Measurements from ENCODE around the gene EPS8. TPM values are rescaled to one million over a fixed set of nuclear protein-coding genes. Genes with fewer than 3 reads are reported as not detected.

Gene EPS8
- total RNA-seq, 1 donor from 2014 or later, result 94.6 TPM

DNA sequence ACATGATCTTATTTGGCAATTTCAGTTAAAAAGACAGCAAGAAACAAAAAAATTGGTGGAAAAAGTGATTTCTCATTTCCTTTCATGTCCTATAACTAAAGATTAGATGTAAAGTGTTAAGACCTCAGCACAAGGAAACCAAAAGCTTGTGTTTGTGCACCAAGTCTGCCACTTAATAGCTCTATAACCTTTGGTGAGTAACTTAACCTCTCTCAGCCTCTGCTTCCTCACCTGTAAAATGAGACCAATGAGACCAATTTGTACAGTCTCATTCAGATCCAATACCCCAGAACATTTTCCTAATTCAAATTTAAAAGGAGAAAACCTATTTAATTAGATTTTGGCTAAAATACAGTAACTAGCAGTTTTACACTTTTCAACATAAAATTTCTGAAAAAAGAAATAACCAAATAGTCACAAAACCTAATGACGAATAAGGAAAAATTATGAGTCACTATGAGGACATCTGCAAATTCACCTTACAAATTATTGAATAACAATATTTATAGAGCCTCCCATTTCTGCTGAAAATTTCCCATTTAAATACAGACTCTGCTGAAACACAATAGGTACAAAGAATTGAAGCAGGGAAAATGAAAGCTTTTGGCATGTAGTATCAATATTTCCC is 71.1 kb downstream of the EPS8 start:
- TF ChIP-seq, protein P1, sequence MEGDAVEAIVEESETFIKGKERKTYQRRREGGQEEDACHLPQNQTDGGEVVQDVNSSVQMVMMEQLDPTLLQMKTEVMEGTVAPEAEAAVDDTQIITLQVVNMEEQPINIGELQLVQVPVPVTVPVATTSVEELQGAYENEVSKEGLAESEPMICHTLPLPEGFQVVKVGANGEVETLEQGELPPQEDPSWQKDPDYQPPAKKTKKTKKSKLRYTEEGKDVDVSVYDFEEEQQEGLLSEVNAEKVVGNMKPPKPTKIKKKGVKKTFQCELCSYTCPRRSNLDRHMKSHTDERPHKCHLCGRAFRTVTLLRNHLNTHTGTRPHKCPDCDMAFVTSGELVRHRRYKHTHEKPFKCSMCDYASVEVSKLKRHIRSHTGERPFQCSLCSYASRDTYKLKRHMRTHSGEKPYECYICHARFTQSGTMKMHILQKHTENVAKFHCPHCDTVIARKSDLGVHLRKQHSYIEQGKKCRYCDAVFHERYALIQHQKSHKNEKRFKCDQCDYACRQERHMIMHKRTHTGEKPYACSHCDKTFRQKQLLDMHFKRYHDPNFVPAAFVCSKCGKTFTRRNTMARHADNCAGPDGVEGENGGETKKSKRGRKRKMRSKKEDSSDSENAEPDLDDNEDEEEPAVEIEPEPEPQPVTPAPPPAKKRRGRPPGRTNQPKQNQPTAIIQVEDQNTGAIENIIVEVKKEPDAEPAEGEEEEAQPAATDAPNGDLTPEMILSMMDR (IDR thresholded peaks at IDR 0.05), result no peak
- intact Hi-C loops (cut with DNase I), result no loop called here
- no peaks in the 10 kb centered on the region for H3K9me3 ChIP-seq
- H3K4me3 ChIP-seq, result peak overlapping the region in 1 of 2 donors; percentile 5
- no peak for DNase-seq (ENCODE audit: low spot score in 2 of 2)
- peaks cover 0 to 64% of the 10 kb centered on the region in 2 donors for H3K4me1 ChIP-seq
- H3K36me3 ChIP-seq, result no peaks in the 10 kb centered on the region
- H3K27ac ChIP-seq, result peak overlapping the region in 1 of 2 donors; percentile 6
- no peaks in the 10 kb centered on the region for H3K27me3 ChIP-seq

DNA sequence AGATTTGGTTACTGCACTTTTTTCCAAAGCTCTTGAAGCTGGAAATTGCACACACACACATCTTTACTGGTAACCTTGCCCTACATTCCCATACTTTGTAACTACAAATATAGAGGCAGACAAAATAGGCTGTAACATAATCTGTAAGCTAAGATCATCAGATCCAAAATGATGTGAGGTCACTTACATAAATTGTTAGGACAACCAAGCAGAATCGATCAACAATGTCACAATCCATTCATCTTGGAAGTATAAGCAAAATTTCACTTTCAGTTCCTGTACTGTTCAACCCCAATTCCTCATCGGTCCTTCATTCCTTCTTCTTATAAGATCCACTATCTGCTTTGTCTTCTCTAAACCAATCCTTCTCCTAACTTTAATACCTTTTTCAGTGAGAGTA is 72.6 kb downstream of the EPS8 start:
- H3K36me3 ChIP-seq, result no peaks in the 10 kb centered on the region
- H3K4me1 ChIP-seq, result peaks cover 0 to 76% of the 10 kb centered on the region in 2 donors
- no peak for DNase-seq (ENCODE audit: low spot score in 2 of 2)
- H3K4me3 ChIP-seq, result no peak overlapping the region
- H3K27me3 ChIP-seq, result no peaks in the 10 kb centered on the region
- intact Hi-C loops (cut with DNase I), result no loop called here
- TF ChIP-seq, protein P1 (IDR thresholded peaks at IDR 0.05), result no peak
- no peak overlapping the region for H3K27ac ChIP-seq
- H3K9me3 ChIP-seq, result no peaks in the 10 kb centered on the region

DNA sequence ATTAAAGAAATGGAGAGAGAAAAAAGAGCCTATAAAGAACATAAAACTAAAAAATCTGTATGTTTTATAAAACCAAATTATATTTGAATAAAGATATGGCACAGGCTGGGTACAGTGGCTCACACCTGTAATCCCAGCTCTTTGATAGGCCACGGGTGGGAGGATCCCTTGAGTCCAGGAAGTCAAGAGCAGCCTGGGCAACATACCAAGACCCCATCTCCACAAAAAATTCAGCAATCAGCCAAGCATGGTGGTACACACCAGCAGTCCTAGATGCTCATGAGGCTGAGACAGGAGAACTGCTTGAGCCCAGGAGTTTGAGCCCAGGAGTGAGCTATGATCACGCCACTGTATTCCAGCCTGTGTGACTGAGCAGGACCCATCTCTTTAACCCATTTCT is 74.9 kb downstream of the EPS8 start:
- TF ChIP-seq, protein P1 (IDR thresholded peaks at IDR 0.05), result no peak
- DNase-seq (ENCODE audit: low spot score in 2 of 2), result no peak
- no peaks in the 10 kb centered on the region for H3K36me3 ChIP-seq
- H3K9me3 ChIP-seq, result no peaks in the 10 kb centered on the region
- no peak overlapping the region for H3K4me3 ChIP-seq
- intact Hi-C loops (cut with DNase I), result no loop called here
- no peaks in the 10 kb centered on the region for H3K27me3 ChIP-seq
- no peak overlapping the region for H3K27ac ChIP-seq
- H3K4me1 ChIP-seq, result peaks cover 0 to 63% of the 10 kb centered on the region in 2 donors

DNA sequence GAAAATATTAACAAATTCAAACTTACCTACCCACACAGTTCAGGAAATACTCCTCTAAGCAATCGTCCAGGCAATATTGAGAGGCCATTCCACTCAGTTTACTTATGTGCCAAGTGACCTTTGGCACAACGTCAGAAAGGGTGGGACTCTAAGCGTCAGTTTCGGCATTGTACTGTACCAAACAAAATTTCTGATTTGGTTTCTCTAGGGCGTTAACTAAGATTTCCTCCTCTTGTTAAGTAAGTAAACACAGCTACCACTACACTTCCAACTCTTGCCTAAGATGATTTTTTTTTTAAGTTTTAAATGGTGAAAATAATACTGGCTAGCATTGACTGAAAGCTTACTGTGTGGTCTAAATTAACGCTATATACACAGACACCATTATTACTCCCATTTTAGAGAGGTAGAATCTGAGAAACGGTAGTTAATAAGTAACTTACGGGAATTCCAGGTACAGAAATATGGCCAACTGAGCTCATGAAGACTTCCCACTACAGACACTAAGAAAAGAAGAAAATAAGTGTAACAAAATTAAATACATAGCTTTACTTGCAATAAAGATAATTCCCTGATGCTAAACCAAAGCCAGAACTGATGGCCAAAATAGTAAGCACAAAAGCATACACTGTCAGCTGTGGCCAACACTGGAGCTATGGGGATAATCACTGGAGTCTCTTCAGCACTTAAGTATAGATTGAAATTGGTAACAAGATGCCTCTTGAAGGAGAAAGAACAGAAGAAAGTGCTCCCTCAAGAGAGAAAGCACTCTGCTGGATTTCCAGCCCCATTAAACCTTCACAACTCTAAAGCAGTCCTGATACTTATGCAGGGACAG is 76.1 kb downstream of the EPS8 start:
- Histone ChIP-seq H3K4me1 (peaks cover 0 to 63% of the 10 kb centered on the region in 2 donors), H3K9me3 (no peaks in the 10 kb centered on the region), H3K4me3 (peak overlapping the region in 1 of 2 donors; percentile 12), H3K27ac (peak overlapping the region; percentile 49 to 52), H3K27me3 (no peaks in the 10 kb centered on the region), H3K36me3 (no peaks in the 10 kb centered on the region)
- DNase-seq (ENCODE audit: low spot score in 2 of 2), result no peak
- intact Hi-C loops (cut with DNase I), result no loop called here
- TF ChIP-seq, protein P1 (IDR thresholded peaks at IDR 0.05), result no peak

DNA sequence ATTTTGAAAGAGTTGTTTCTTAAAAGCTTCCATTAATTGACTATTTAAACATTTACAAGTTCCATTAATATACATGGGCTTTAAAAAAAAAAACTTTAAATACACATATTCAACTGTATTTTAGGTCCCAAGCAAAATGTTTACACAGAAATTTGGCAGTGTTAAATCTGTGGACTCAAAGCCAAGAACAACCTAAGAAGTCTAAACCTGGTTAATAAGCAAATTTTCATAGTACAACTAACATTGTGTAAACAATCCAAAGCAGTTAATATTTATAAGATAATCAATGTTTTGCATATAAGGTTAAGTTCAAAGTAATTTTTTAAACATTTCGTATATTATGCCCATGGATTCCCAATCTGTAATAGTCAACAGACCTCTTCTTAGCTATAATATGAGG is 77.0 kb downstream of the EPS8 start:
- Histone ChIP-seq H3K27ac (peak overlapping the region; percentile 49 to 52), H3K36me3 (no peaks in the 10 kb centered on the region), H3K9me3 (no peaks in the 10 kb centered on the region), H3K4me1 (peaks cover 0 to 63% of the 10 kb centered on the region in 2 donors), H3K4me3 (peak overlapping the region in 1 of 2 donors; percentile 12), H3K27me3 (no peaks in the 10 kb centered on the region)
- no peak for DNase-seq (ENCODE audit: low spot score in 2 of 2)
- intact Hi-C loops (cut with DNase I), result no loop called here
- TF ChIP-seq, protein P1 (IDR thresholded peaks at IDR 0.05), result no peak
